ENCODE results near the gene IFNGR1. TPM values are rescaled to one million over a fixed set of nuclear protein-coding genes. Genes with fewer than 3 reads are reported as not detected.

IFNGR1 gene
- total and polyA plus RNA-seq, 2 of the 13 experiments (the other 11 are each of a cell fraction or from before 2014, with no cell fraction given) = 82.8 to 87.8 TPM

DNA sequence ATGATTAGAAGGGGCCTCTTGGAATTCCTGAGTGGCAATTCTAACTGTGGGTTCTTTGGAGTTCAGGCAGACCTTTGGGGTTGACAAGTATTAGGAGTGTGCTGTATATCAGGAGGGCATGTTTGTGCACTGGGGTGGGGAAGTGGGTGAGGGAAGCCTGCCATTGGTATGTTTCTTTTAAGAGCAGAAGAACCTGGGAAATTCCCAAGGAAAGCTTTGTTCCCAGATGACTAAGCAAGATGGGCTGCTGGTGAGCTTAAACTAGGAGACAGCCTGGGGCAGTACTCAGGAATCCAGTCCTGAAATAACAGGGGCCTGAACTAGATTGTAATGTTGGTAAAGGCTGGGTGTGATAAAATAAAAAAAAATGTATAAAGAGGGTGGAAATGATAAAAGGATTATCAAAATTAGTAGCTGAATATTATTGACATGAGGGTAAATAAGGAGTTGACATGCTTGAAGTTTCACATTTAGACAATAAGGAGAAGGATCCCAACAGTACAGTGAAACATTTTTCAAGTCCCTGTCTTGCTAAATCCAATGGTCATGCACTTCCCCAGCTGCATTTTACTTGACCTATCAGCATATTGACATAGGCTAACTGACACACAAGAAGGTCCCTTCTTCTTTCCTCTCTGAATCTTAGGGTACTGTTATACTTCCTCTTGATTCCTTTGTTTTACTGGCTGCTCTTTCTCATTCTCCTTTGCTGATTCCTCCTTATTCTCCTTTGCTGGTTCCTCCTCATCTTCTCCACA is 18.4 kb upstream of the IFNGR1 start:
- FAIRE-seq (no peak), DNase-seq (ENCODE audit: low spot score) (peak; percentile 39), ATAC-seq (no peak)
- Histone ChIP-seq H4K20me1 (ENCODE audit: insufficient read depth, low read length) (no peaks in the 10 kb centered on the region), H3K4me1 (ENCODE audit: insufficient read depth, low read length) (peaks cover 62% of the 10 kb centered on the region), H3K27me3 (ENCODE audit: control insufficient read depth in 1 of 2, insufficient read depth in 2 of 2, low read length in 2 of 2) (no peaks in the 10 kb centered on the region), H2AFZ (ENCODE audit: low read length) (no peak overlapping the region), H3K9ac (ENCODE audit: insufficient read depth, low read depth, low read length) (no peak overlapping the region), H3K4me3 (replicated peaks in 1 of 3; ENCODE audit: insufficient read depth in 1 of 3, low read depth in 2 of 3, low read length in 3 of 3) (no peak overlapping the region), H3K79me2 (ENCODE audit: insufficient read depth, low read length) (no peaks in the 10 kb centered on the region), H3K36me3 (replicated peaks in 1 of 2; ENCODE audit: control insufficient read depth in 1 of 2, insufficient read depth in 2 of 2, low read length in 2 of 2) (no peaks in the 10 kb centered on the region), H3K27ac (ENCODE audit: extremely low read length, insufficient read depth, low read length) (no peak overlapping the region), H3K9me3 (ENCODE audit: low read length) (no peaks in the 10 kb centered on the region), H3K4me2 (ENCODE audit: low read depth, low read length) (no peak overlapping the region)
- 0 out of 4 replicates have a peak, but pooled peaks of 1 of the 2 experiments have one; percentile 18 for TF ChIP-seq EP300 (IDR thresholded peaks at IDR 0.05; ENCODE audit: low read depth in 2 of 2, low read length in 2 of 2)
- no peak for TF ChIP-seq EP300 (CRISPR knock-in tag; IDR thresholded peaks at IDR 0.05; ENCODE audit: borderline replicate concordance)
- TF ChIP-seq NFIC (IDR thresholded peaks at IDR 0.05; ENCODE audit: low read length) = no peak
- peak; percentile 64 for TF ChIP-seq NFE2 (CRISPR knock-in tag; IDR thresholded peaks at IDR 0.05)
- BruUV-seq (replicated peaks) = no TSS peak
- in situ Hi-C loops (cut with HindIII; ENCODE audit: extremely low pct_ligation_motif_present, low pct_unique_long_range_greater_than_20kb) (no loop called here), intact Hi-C loops (cut with micrococcal nuclease; ENCODE audit: unreplicated experiment) (no loop called here)
- POLR2A ChIA-PET = interaction anchor here (0.7 to 1.3 kb wide), 2 partner anchors 14 to 20 kb away, joined by 4 to 5 read pairs; no protein-coding TSS in a partner anchor
- CTCF ChIA-PET (ENCODE audit: low intra/inter-chr PET ratio, low total read pairs) = no interaction called here

- in situ Hi-C loops (cut with HindIII; ENCODE audit: extremely low pct_ligation_motif_present, low pct_unique_long_range_greater_than_20kb) = no loop called here
Observed at GRCh38 chr6:137236581-137237355, 17.6 kb upstream of the IFNGR1 start.

More at GRCh38 chr6:137236581-137237355, 17.6 kb upstream of the IFNGR1 start:
- ChIA-PET POLR2A (interaction anchor here (1.3 kb wide), 1 partner anchor 19 kb away, joined by 5 read pairs; no protein-coding TSS in a partner anchor), CTCF (ENCODE audit: low intra/inter-chr PET ratio, low total read pairs) (no interaction called here)
- FAIRE-seq (no peak), ATAC-seq (no peak), DNase-seq (ENCODE audit: low spot score) (no peak)
- BruUV-seq (replicated peaks) = no TSS peak
- Histone ChIP-seq H3K4me2 (ENCODE audit: low read depth, low read length) (no peak overlapping the region), H3K4me3 (replicated peaks in 1 of 3; ENCODE audit: insufficient read depth in 1 of 3, low read depth in 2 of 3, low read length in 3 of 3) (no peak overlapping the region), H3K79me2 (ENCODE audit: insufficient read depth, low read length) (no peaks in the 10 kb centered on the region), H3K9ac (ENCODE audit: insufficient read depth, low read depth, low read length) (no peak overlapping the region), H3K27me3 (ENCODE audit: control insufficient read depth in 1 of 2, insufficient read depth in 2 of 2, low read length in 2 of 2) (no peaks in the 10 kb centered on the region), H3K36me3 (replicated peaks in 1 of 2; ENCODE audit: control insufficient read depth in 1 of 2, insufficient read depth in 2 of 2, low read length in 2 of 2) (no peaks in the 10 kb centered on the region), H4K20me1 (ENCODE audit: insufficient read depth, low read length) (no peaks in the 10 kb centered on the region), H3K4me1 (ENCODE audit: insufficient read depth, low read length) (peaks cover 54% of the 10 kb centered on the region), H2AFZ (ENCODE audit: low read length) (no peak overlapping the region), H3K9me3 (ENCODE audit: low read length) (no peaks in the 10 kb centered on the region), H3K27ac (ENCODE audit: extremely low read length, insufficient read depth, low read length) (no peak overlapping the region)
- intact Hi-C loops (cut with micrococcal nuclease; ENCODE audit: unreplicated experiment) = no loop called here
- TF ChIP-seq NRL (CRISPR knock-in tag; IDR thresholded peaks at IDR 0.05; ENCODE audit: borderline replicate concordance) = no peak
- TF ChIP-seq FOXO4 (CRISPR knock-in tag; conservative IDR thresholded peaks at IDR 0.05) = 0 out of 2 replicates have a peak, but pooled peaks have one; percentile 23
- 95% methylated on average over 5 of the region's 5 CpGs for WGBS (ENCODE audit: low lambda C conversion rate)

Data from HepG2 (cell line).